Measurements from ENCODE around the gene SLC25A13.

The SLC25A13 gene

DNA sequence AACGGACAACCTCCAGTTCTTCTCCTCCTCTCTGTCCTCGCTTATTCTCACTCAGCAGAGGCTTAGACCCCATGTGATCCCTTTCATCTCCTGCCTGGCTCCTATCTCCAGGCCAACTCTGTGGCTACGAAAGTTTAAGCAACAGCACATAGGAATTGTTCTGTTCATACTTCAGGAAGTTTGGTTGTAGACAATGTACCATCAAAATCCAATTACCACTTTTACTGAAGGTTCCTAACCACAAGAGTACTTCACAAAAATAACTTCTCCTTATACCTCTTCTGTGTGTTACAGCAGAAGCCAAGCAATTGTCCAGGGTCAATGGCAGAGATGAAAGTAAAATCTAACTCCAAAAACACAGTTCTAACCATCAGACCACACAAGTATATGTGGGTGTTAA lies 80.0 kb downstream of the SLC25A13 start:
- DNase-seq (ENCODE audit: low spot score), result no peak

- DNase-seq (ENCODE audit: low spot score), result peak; percentile 30
Measured at GRCh38 chr7:96238976-96239766, 82.7 kb downstream of the SLC25A13 start.

- no peak for DNase-seq (ENCODE audit: low spot score)
Measured at GRCh38 chr7:96238474-96238873, 83.4 kb downstream of the SLC25A13 start.

DNA sequence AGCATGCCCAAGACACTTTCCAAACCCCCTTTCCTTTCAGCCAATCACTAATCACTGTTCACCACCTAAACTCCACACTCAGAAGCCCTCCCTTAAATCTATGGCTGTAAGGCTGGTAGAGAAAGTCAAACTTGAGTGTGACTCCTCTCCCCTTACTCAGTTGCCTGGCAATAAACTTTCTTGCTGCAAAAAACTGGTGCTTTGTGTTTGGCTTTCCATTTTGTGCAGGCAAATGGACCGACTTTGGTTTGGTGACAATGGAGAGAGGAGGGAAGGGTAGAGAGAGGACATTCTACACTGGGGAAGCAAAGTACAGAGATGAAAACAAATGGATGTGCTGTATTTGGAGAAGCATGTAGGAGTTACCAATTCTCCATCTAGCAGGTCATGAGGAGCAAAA lies 84.9 kb downstream of the SLC25A13 start:
- no peak for DNase-seq (ENCODE audit: low spot score)

GRCh38 chr7:96236198-96237039 lies 85.5 kb downstream of the SLC25A13 start:
- peak; percentile 29 for DNase-seq (ENCODE audit: low spot score)

- no peak for DNase-seq (ENCODE audit: low spot score)
Measured at GRCh38 chr7:96235281-96235680, 86.6 kb downstream of the SLC25A13 start.

DNA sequence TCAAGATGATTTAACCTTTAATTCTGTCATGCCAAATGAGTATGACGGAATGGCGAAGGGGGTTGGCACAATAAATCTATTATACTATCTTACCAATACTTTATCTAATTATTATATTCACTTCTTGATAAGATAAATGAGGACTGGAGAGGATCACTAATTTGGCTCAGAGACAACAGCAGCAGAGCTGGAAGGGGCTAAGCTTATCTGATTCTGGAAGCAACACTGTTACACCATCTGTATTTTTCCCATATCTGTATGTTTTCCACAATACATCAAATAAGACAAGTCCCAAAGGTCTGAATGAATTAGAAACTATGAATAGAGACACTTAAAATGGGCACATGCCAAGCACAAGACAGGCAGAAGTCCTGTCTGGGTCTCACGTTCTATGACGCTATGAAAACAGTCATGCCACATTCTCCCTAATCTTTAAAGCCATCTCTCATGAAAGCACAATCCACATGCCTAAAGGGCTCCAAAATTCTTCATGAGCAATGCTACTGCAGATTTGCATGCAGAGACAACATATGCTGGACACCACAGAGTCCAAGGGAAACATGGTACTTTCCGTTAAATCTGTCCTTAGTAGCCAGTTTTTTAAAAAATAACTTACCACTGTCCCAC lies 88.3 kb downstream of the SLC25A13 start:
- DNase-seq (ENCODE audit: low spot score), result no peak

GRCh38 chr7:96233084-96233483 lies 88.8 kb downstream of the SLC25A13 start:
- DNase-seq (ENCODE audit: low spot score), result no peak

GRCh38 chr7:96228760-96229159 lies 93.1 kb downstream of the SLC25A13 start:
- no peak for DNase-seq (ENCODE audit: low spot score)

GRCh38 chr7:96225251-96225650 lies 96.6 kb downstream of the SLC25A13 start:
- DNase-seq (ENCODE audit: low spot score), result no peak

- DNase-seq (ENCODE audit: low spot score), result peak; percentile 13
Measured at GRCh38 chr7:96224685-96225084, 97.2 kb downstream of the SLC25A13 start.

DNA sequence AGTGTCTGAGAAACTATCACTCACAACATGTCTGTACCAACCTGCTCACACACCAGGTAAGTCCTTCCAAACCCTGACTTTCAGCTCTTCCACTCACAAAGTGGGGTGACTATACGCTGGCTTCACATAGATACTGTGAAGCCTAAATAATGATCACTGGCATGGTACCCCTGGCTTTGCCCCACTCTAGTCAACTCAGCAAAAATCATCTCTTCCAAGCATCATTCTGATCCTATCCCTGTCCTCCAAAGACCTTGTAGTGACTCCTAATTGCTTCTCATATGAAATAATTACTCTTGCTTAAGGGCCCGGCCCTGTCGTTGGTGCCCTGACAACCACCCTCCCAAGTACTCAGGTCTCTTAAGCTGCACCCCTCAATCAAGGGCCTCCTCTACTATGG lies 97.8 kb downstream of the SLC25A13 start:
- no peak for DNase-seq (ENCODE audit: low spot score)

DNA sequence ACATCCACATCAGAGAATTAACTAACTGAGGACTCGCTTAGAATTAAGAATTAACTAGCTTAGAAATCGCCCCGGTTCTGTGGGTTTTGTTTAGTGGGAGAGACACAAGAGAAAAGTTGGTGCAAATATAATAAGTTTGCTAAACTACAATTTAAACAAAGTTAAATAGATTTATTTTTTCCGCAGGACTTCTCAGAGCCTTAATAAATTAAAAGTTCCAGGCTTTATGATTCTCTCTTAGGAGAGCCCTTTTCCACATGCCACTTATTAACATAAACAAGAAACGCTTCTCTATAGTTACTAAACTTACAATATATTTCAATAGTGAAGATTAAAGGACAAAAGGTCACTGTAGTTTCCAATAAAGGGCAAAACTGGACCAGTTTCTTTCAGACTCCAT lies 100.0 kb downstream of the SLC25A13 start:
- no peak for DNase-seq (ENCODE audit: low spot score)

DNA sequence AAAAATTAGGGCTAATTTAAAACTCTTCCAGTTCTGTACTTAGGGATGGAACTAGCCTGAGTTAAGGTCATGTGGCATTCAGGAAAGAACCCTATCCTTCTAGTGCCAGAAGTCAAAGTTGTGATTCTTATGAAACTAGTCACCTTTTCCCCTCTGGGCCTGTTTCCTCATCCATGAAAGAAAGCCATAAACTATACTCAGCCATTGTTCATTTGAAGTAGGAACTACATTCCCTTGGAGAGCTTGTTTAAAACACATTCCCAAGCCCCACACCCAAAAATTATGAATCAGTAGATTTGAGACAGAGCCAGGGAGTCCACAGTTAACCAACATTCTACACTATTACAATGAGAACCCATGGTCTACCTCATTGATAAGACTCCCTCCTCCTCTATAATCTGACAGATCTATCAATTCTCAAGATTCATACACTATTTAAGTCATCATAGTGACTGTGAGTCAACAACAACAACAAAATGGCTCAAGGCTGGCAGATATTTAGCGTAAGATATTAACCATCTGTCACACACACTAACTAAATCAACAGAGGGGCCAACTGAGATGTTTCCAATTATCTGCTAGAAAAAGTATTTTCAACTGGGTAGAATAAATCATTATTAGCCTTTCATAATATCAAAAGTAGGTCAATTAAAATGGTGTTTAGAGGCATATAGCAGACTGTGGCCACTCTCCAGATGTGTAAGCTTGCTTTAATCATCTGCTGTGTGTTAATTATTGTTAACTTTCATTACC lies 102.3 kb downstream of the SLC25A13 start:
- no peak for DNase-seq (ENCODE audit: low spot score)

- DNase-seq (ENCODE audit: low spot score), result no peak
Measured at GRCh38 chr7:96218664-96219243, 103.1 kb downstream of the SLC25A13 start.

GRCh38 chr7:96217147-96217546 lies 104.8 kb downstream of the SLC25A13 start:
- no peak for DNase-seq (ENCODE audit: low spot score)

GRCh38 chr7:96216373-96216772 lies 105.5 kb downstream of the SLC25A13 start:
- DNase-seq (ENCODE audit: low spot score), result no peak

- no peak for DNase-seq (ENCODE audit: low spot score)
Measured at GRCh38 chr7:96212474-96212873, 109.4 kb downstream of the SLC25A13 start.

- no peak for DNase-seq (ENCODE audit: low spot score)
Measured at GRCh38 chr7:96211954-96212353, 109.9 kb downstream of the SLC25A13 start.

GRCh38 chr7:96205665-96206064 lies 116.2 kb downstream of the SLC25A13 start:
- no peak for DNase-seq (ENCODE audit: low spot score)

DNA sequence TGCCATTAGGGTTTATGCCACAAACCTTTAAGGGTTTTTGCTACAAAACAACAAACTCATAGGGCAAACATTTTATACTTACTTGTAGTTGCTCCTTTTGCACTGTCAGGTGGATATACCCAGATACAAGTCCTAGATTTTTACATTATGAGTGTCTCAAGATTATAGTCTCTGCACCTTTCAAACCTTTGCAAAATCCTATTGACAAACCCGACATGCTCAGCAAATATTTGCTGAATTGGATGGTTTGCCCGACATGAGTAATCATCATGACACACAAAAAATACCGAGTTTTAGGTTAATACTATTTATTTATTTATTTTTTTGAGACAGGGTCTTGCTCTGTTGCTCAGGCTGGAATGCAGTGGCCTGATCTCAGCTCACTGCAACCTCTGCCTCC lies 117.3 kb downstream of the SLC25A13 start:
- no peak for DNase-seq (ENCODE audit: low spot score)

GRCh38 chr7:96203786-96204185 lies 118.1 kb downstream of the SLC25A13 start:
- no peak for DNase-seq (ENCODE audit: low spot score)

All from RKO (cell line).